Vagina (tissue), 2 donors: Measurements from ENCODE around the gene WNK2.

ENCODE experiments used
- POLR2AphosphoS5 ChIP-seq, 2 donors: sonication (generic); formaldehyde crosslinking; IDR thresholded peaks; one replicate each; pipeline ENCODE4 v1.9.0; 2017; ENCODE audit warnings: antibody characterized with exemption in 2 of 2, mild to moderate bottlenecking in 2 of 2, low read depth in 1 of 2; ENCODE audit not compliant: insufficient read depth in 1 of 2
- TF ChIP-seq, protein P1 (sequence below), 3 experiments: fragments of 450-650 bp in 2 of 3; fragments of 200-600 bp in 1 of 3; sonication (generic) in 1 of 3; IDR thresholded peaks; one replicate each; pipeline ENCODE4 v1.5.1; 2017 to 2019; ENCODE audit warnings: antibody characterized with exemption in 3 of 3, mild to moderate bottlenecking in 2 of 3, moderate library complexity in 2 of 3

DNA sequence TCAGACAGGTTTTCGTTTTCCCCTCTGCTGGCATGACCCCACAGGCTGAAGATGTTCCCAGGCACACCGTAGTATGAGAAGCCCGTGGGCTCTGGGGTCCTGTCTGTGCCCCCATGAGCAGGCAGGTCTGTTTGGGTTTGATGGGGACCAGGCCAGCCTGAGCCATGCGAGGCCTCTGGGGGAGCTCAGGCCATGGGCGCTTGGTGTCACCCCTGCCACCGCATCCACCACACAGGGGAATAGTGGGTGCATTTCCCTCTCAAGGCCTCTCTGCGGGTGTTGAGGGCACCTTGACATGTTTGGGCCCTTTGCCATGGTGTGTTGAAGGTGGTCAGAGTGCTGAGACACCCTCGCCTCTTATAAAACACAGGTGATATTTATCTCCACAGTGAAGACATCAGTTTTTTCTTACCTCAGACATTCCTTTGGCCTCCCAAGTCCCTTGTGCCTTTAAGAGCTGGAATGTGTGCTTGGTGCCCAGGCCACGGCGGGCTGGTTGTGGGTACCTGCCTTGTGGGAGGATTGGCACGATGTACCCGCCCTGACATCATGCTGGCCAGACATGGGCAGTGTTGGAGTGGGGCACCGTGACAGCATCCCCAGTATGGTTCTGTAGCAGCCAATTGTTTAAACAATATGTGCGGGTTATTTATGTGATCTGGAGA, 68.3 kb downstream of the WNK2 start:
- TF ChIP-seq, protein P1, sequence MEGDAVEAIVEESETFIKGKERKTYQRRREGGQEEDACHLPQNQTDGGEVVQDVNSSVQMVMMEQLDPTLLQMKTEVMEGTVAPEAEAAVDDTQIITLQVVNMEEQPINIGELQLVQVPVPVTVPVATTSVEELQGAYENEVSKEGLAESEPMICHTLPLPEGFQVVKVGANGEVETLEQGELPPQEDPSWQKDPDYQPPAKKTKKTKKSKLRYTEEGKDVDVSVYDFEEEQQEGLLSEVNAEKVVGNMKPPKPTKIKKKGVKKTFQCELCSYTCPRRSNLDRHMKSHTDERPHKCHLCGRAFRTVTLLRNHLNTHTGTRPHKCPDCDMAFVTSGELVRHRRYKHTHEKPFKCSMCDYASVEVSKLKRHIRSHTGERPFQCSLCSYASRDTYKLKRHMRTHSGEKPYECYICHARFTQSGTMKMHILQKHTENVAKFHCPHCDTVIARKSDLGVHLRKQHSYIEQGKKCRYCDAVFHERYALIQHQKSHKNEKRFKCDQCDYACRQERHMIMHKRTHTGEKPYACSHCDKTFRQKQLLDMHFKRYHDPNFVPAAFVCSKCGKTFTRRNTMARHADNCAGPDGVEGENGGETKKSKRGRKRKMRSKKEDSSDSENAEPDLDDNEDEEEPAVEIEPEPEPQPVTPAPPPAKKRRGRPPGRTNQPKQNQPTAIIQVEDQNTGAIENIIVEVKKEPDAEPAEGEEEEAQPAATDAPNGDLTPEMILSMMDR (IDR thresholded peaks at IDR 0.05): no peak
- no peak for TF ChIP-seq POLR2AphosphoS5 (IDR thresholded peaks at IDR 0.05; ENCODE audit: insufficient read depth in 1 of 2, low read depth in 1 of 2)
